SK-N-SH (cell line): ENCODE results near the gene ATF6B. TPM values are rescaled to one million over a fixed set of nuclear protein-coding genes. Genes with fewer than 3 reads are reported as not detected.

ENCODE experiments used
- CTCF ChIA-PET: fragments of 300-600, 350-600 bp; formaldehyde crosslinking; extraction: SDS; loops from one replicate; lab custom pipeline; 2021; lab: Yijun Ruan, JAX
- POLR2A ChIA-PET: fragments of 350-600 bp; sonication (Branson Sonifier 250); formaldehyde crosslinking; extraction: SDS; loops from one replicate; lab custom pipeline; 2020; ENCODE audit warnings: antibody characterized with exemption, inconsistent platforms; lab: Yijun Ruan, JAX
- DNase-seq: peaks from one replicate; pipeline ENCODE4 v3.0.0; 2012
- H2AFZ ChIP-seq: fragments of 200-600 bp; sonication (generic); 2 replicates; pipeline ENCODE4 v1.8.1; 2016; ENCODE audit warnings: antibody characterized with exemption, mild to moderate bottlenecking, low read depth
- H3F3A ChIP-seq: fragments of 200-600 bp; sonication (generic); replicated peaks from 2 replicates; pipeline ENCODE3; 2016; ENCODE audit warnings: antibody characterized with exemption, mild to moderate bottlenecking; ENCODE audit not compliant: insufficient read depth
- H3K27ac ChIP-seq, 2 experiments: fragments of 200-500 bp in 1 of 2; fragments of 200-600 bp in 1 of 2; sonication (Bioruptor generic) in 1 of 2; sonication (generic), shearing (Covaris generic) in 1 of 2; 2 replicates each; pipeline versions ENCODE4 v1.5.1 to v1.6.1; 2014 to 2016; ENCODE audit warnings: low read depth in 2 of 2, inconsistent platforms in 1 of 2, low read length in 1 of 2, mild to moderate bottlenecking in 1 of 2, mixed read lengths in 1 of 2
- H3K27me3 ChIP-seq: fragments of 200-600 bp; sonication (generic), shearing (Covaris generic); 2 replicates; pipeline ENCODE4 v1.6.1; 2016; ENCODE audit warnings: mixed run types; ENCODE audit not compliant: insufficient read depth
- H3K36me3 ChIP-seq, 2 experiments: fragments of 200-500 bp in 1 of 2; fragments of 200-600 bp in 1 of 2; sonication (Bioruptor generic) in 1 of 2; sonication (generic) in 1 of 2; replicated peaks in 1 of 2; 2 replicates each; pipeline versions ENCODE3 to v1.5.1; 2014 to 2016; ENCODE audit warnings: low read length in 1 of 2, mild to moderate bottlenecking in 1 of 2; ENCODE audit not compliant: insufficient read depth in 2 of 2, control insufficient read depth in 1 of 2
- H3K4me1 ChIP-seq, 2 experiments: fragments of 200-500 bp in 1 of 2; fragments of 200-600 bp in 1 of 2; sonication (Bioruptor generic) in 1 of 2; sonication (generic), shearing (Covaris generic) in 1 of 2; 2 replicates each; pipeline versions ENCODE4 v1.5.1 to v1.6.1; 2014 to 2016; ENCODE audit warnings: low read depth in 1 of 2, low read length in 1 of 2, mixed run types in 1 of 2; ENCODE audit not compliant: insufficient read depth in 2 of 2, control insufficient read depth in 1 of 2
- H3K4me2 ChIP-seq: fragments of 200-600 bp; sonication (generic), shearing (Covaris generic); 2 replicates; pipeline ENCODE4 v1.6.1; 2017; ENCODE audit warnings: mixed run types
- H3K4me3 ChIP-seq, 2 experiments: fragments of 200-500 bp in 1 of 2; fragments of 200-600 bp in 1 of 2; sonication (Bioruptor generic) in 1 of 2; sonication (generic), shearing (Covaris generic) in 1 of 2; 2 replicates each; pipeline versions ENCODE4 v1.5.1 to v1.8.1; 2014 to 2016; ENCODE audit warnings: low read depth in 2 of 2, inconsistent platforms in 1 of 2, low read length in 1 of 2, mild to moderate bottlenecking in 1 of 2, mixed read lengths in 1 of 2, moderate library complexity in 1 of 2
- H3K79me2 ChIP-seq: fragments of 200-600 bp; sonication (generic); 2 replicates; pipeline ENCODE4 v1.8.1; 2017; ENCODE audit warnings: mild to moderate bottlenecking; ENCODE audit not compliant: insufficient read depth
- H3K9ac ChIP-seq: fragments of 200-600 bp; sonication (generic); 2 replicates; pipeline ENCODE4 v1.6.1; 2017; ENCODE audit warnings: mixed run types
- H3K9me2 ChIP-seq: fragments of 200-600 bp; sonication (generic); 2 replicates; pipeline ENCODE4 v1.6.1; 2017; ENCODE audit warnings: mixed run types
- H3K9me3 ChIP-seq: fragments of 200-600 bp; sonication (generic); 2 replicates; pipeline ENCODE4 v1.6.1; 2017; ENCODE audit warnings: mixed run types, mild to moderate bottlenecking, moderate library complexity
- H4K20me1 ChIP-seq: fragments of 200-600 bp; sonication (generic); 2 replicates; pipeline ENCODE4 v1.6.1; 2017; ENCODE audit warnings: mild to moderate bottlenecking, mixed run types; ENCODE audit not compliant: insufficient read depth
- ELF1 ChIP-seq: IDR thresholded peaks from 2 replicates; pipeline ENCODE4 v1.4.0; 2012
- EP300 ChIP-seq, 2 experiments: IDR thresholded peaks; 2 replicates each; pipeline versions ENCODE4 v1.4.0 to v1.6.1; 2012; ENCODE audit warnings: borderline replicate concordance in 1 of 2, low read depth in 1 of 2, low read length in 1 of 2
- FOSL2 ChIP-seq: IDR thresholded peaks from 2 replicates; pipeline ENCODE4 v1.4.0; 2012; ENCODE audit warnings: low read depth, mild to moderate bottlenecking, moderate library complexity, borderline replicate concordance
- FOXM1 ChIP-seq: IDR thresholded peaks from 2 replicates; pipeline ENCODE4 v1.4.0; 2012; ENCODE audit warnings: low read depth, mild to moderate bottlenecking
- IRF3 ChIP-seq: fragments of 150-350 bp; IDR thresholded peaks from 2 replicates; pipeline ENCODE4 v1.6.1; 2016; ENCODE audit warnings: mild to moderate bottlenecking, low read depth, low read length
- JUND ChIP-seq: IDR thresholded peaks from 2 replicates; pipeline ENCODE4 v1.4.0; 2012
- MXI1 ChIP-seq: IDR thresholded peaks from 2 replicates; pipeline ENCODE4 v1.6.1; 2012; ENCODE audit warnings: mild to moderate bottlenecking, low read depth, low read length, improper control_type of control experiment
- RAD21 ChIP-seq: IDR thresholded peaks from 2 replicates; pipeline ENCODE4 v1.6.1; 2012; ENCODE audit warnings: mild to moderate bottlenecking, low read length
- RCOR1 ChIP-seq: fragments of 150-350 bp; IDR thresholded peaks from 2 replicates; pipeline ENCODE4 v1.6.1; 2017; ENCODE audit warnings: antibody characterized with exemption, low read length
- REST ChIP-seq: IDR thresholded peaks from 2 replicates; pipeline ENCODE4 v1.6.1; 2012; ENCODE audit warnings: mild to moderate bottlenecking, low read depth, low read length, moderate library complexity
- SIN3A ChIP-seq: IDR thresholded peaks from 2 replicates; pipeline ENCODE4 v1.6.1; 2012; ENCODE audit warnings: low read depth, mild to moderate bottlenecking, low read length, moderate library complexity, borderline replicate concordance
- TCF12 ChIP-seq: IDR thresholded peaks from 2 replicates; pipeline ENCODE4 v1.4.0; 2012
- TEAD4 ChIP-seq: IDR thresholded peaks from 2 replicates; pipeline ENCODE4 v1.4.0; 2012; ENCODE audit warnings: mild to moderate bottlenecking, borderline replicate concordance; ENCODE audit not compliant: insufficient read depth
- YY1 ChIP-seq: IDR thresholded peaks from 2 replicates; pipeline ENCODE4 v1.4.0; 2012; ENCODE audit warnings: low read depth, mild to moderate bottlenecking
- ZBTB33 ChIP-seq: IDR thresholded peaks from 2 replicates; pipeline ENCODE4 v1.4.0; 2012; ENCODE audit warnings: low read depth, borderline replicate concordance
- whole genome bisulfite sequencing: methylation state at CpG from one replicate; pipeline ENCODE4 v1.1.6; 2017; ENCODE audit warnings: low lambda C conversion rate; 5-methylcytosine and 5-hydroxymethylcytosine counted together
- polyA plus RNA-seq, 3 experiments: library from polyadenylated mRNA; depleted of rRNA; stranded (reverse); fragments of >200 nt; gene quantifications; 2 replicates each; pipeline ENCODE4 v1.2.3, GENCODE V29; 2012
- TF ChIP-seq, protein P1 (sequence below): fragments of 150-350 bp; IDR thresholded peaks from 2 replicates; pipeline ENCODE4 v1.6.1; 2017; ENCODE audit warnings: antibody characterized with exemption, low read length, low read depth, borderline replicate concordance

Gene ATF6B
- polyA plus RNA-seq, 1 of the 3 experiments (the other 2 are of a cell fraction), result 61.3 TPM

GRCh38 chr6:32079566-32080290, 48.3 kb downstream of the ATF6B start:
- no peaks in the 10 kb centered on the region for H3K36me3 ChIP-seq
- no peaks in the 10 kb centered on the region for H3K9me3 ChIP-seq
- no peak overlapping the region for H2AFZ ChIP-seq
- 84% methylated on average over 7 of the region's 7 CpGs for WGBS
- H3K4me1 ChIP-seq, result peaks cover 0 to 10% of the 10 kb centered on the region in 2 experiments; a peak in 2 of 4 replicates
- no peak overlapping the region for H3K4me2 ChIP-seq
- H4K20me1 ChIP-seq, result no peaks in the 10 kb centered on the region
- H3K4me3 ChIP-seq, result no peak overlapping the region
- DNase-seq, result no peak
- H3K9ac ChIP-seq, result no peak overlapping the region
- H3K27ac ChIP-seq, result no peak overlapping the region
- no peaks in the 10 kb centered on the region for H3F3A ChIP-seq
- TF ChIP-seq YY1 (no peak), RAD21 (no peak), SIN3A (no peak), IRF3 (no peak), FOSL2 (no peak), RCOR1 (no peak), JUND (no peak), ZBTB33 (no peak), MXI1 (no peak), TEAD4 (no peak), ELF1 (no peak), EP300 (IDR thresholded peaks at IDR 0.05; ENCODE audit: borderline replicate concordance in 1 of 2, low read depth in 1 of 2, low read length in 1 of 2) (no peak), REST (no peak), TCF12 (no peak), FOXM1 (no peak)
- TF ChIP-seq, protein P1, sequence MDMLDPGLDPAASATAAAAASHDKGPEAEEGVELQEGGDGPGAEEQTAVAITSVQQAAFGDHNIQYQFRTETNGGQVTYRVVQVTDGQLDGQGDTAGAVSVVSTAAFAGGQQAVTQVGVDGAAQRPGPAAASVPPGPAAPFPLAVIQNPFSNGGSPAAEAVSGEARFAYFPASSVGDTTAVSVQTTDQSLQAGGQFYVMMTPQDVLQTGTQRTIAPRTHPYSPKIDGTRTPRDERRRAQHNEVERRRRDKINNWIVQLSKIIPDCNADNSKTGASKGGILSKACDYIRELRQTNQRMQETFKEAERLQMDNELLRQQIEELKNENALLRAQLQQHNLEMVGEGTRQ, result no peak
- TF ChIP-seq, all 33 proteins: peak for 0
- H3K27me3 ChIP-seq, result no peaks in the 10 kb centered on the region
- ChIA-PET CTCF (no interaction called here), POLR2A (interaction anchor here (1.1 kb wide), 1 partner anchor 10 kb away, joined by 3 read pairs; no protein-coding TSS in a partner anchor)
- no peaks in the 10 kb centered on the region for H3K79me2 ChIP-seq
- no peaks in the 10 kb centered on the region for H3K9me2 ChIP-seq
